Measurements from ENCODE around the gene ASXL2.
"Not testable (repeated sequence)": the region's sequence is repeated elsewhere in the genome, so short reads cannot be mapped to it uniquely, and the experiment has no call there.

Gene ASXL2

GRCh38 chr2:25887624-25888242 lies 9.4 kb upstream of the ASXL2 start:
- DNase-seq = no peak

- no peak for DNase-seq
Observed at GRCh38 chr2:25885933-25886332, 7.6 kb upstream of the ASXL2 start.

GRCh38 chr2:25881764-25882163 lies 3.5 kb upstream of the ASXL2 start:
- DNase-seq = no peak

- DNase-seq = no peak
Observed at GRCh38 chr2:25879133-25879730, 945 bp upstream of the ASXL2 start.

GRCh38 chr2:25877431-25878360 lies 591 bp downstream of the ASXL2 start:
- peak; percentile 41 for DNase-seq

- DNase-seq = no peak
Observed at GRCh38 chr2:25872134-25872533, 6.2 kb downstream of the ASXL2 start.

- no peak for DNase-seq
Observed at GRCh38 chr2:25867396-25868003, 10.8 kb downstream of the ASXL2 start.

- no peak for DNase-seq
Observed at GRCh38 chr2:25856377-25856776, 21.9 kb downstream of the ASXL2 start.

- DNase-seq = no peak
Observed at GRCh38 chr2:25855065-25855464, 23.2 kb downstream of the ASXL2 start.

- DNase-seq = no peak
Observed at GRCh38 chr2:25854613-25855012, 23.7 kb downstream of the ASXL2 start.

GRCh38 chr2:25853038-25853638 lies 25.1 kb downstream of the ASXL2 start:
- no peak for DNase-seq

GRCh38 chr2:25851740-25852503 lies 26.4 kb downstream of the ASXL2 start:
- peak; percentile 7 for DNase-seq

- not testable (repeated sequence) for DNase-seq
Observed at GRCh38 chr2:25850400-25850799, 27.9 kb downstream of the ASXL2 start.

- DNase-seq = not testable (repeated sequence)
Observed at GRCh38 chr2:25849350-25849749, 28.9 kb downstream of the ASXL2 start.

- DNase-seq = no peak
Observed at GRCh38 chr2:25845843-25846505, 32.3 kb downstream of the ASXL2 start.

GRCh38 chr2:25844089-25844488 lies 34.2 kb downstream of the ASXL2 start:
- no peak for DNase-seq

GRCh38 chr2:25842155-25842554 lies 36.1 kb downstream of the ASXL2 start:
- DNase-seq = no peak

- DNase-seq = no peak
Observed at GRCh38 chr2:25838152-25838756, 40.0 kb downstream of the ASXL2 start.

GRCh38 chr2:25835906-25836305 lies 42.4 kb downstream of the ASXL2 start:
- DNase-seq = no peak

GRCh38 chr2:25833566-25833965 lies 44.7 kb downstream of the ASXL2 start:
- no peak for DNase-seq

- no peak for DNase-seq
Observed at GRCh38 chr2:25832897-25833296, 45.4 kb downstream of the ASXL2 start.

All from activated T-cell treated with anti-CD3 and anti-CD28 coated beads for 4 hours (primary cell).